ENCODE results near the gene ANKRD12.

The ANKRD12 gene

GRCh38 chr18:9189491-9189890 lies 52.9 kb downstream of the ANKRD12 start:
- DNase-seq: no peak

GRCh38 chr18:9191658-9192256 lies 55.2 kb downstream of the ANKRD12 start:
- DNase-seq: no peak

GRCh38 chr18:9193031-9193430 lies 56.5 kb downstream of the ANKRD12 start:
- DNase-seq: no peak

- no peak for DNase-seq
Observed at GRCh38 chr18:9196568-9196967, 60.0 kb downstream of the ANKRD12 start.

GRCh38 chr18:9199681-9200080 lies 63.1 kb downstream of the ANKRD12 start:
- no peak for DNase-seq

- DNase-seq: no peak
Observed at GRCh38 chr18:9201224-9201623, 64.6 kb downstream of the ANKRD12 start.

- DNase-seq: no peak
Observed at GRCh38 chr18:9204659-9205058, 68.1 kb downstream of the ANKRD12 start.

- DNase-seq: no peak
Observed at GRCh38 chr18:9206421-9206820, 69.8 kb downstream of the ANKRD12 start.

GRCh38 chr18:9209279-9209678 lies 72.7 kb downstream of the ANKRD12 start:
- DNase-seq: no peak

- no peak for DNase-seq
Observed at GRCh38 chr18:9210966-9211365, 74.4 kb downstream of the ANKRD12 start.

GRCh38 chr18:9211955-9212354 lies 75.4 kb downstream of the ANKRD12 start:
- no peak for DNase-seq

GRCh38 chr18:9215221-9215933 lies 78.8 kb downstream of the ANKRD12 start:
- DNase-seq: no peak

- no peak for DNase-seq
Observed at GRCh38 chr18:9216459-9216858, 79.9 kb downstream of the ANKRD12 start.

- DNase-seq: no peak
Observed at GRCh38 chr18:9217743-9218451, 81.3 kb downstream of the ANKRD12 start.

- DNase-seq: no peak
Observed at GRCh38 chr18:9221040-9221439, 84.5 kb downstream of the ANKRD12 start.

GRCh38 chr18:9221661-9222060 lies 85.1 kb downstream of the ANKRD12 start:
- DNase-seq: no peak

GRCh38 chr18:9223356-9223755 lies 86.8 kb downstream of the ANKRD12 start:
- no peak for DNase-seq

GRCh38 chr18:9226463-9226862 lies 89.9 kb downstream of the ANKRD12 start:
- DNase-seq: no peak

- no peak for DNase-seq
Observed at GRCh38 chr18:9231852-9232486, 95.4 kb downstream of the ANKRD12 start.

- DNase-seq: no peak
Observed at GRCh38 chr18:9232977-9233376, 96.4 kb downstream of the ANKRD12 start.

GRCh38 chr18:9233771-9234440 lies 97.3 kb downstream of the ANKRD12 start:
- DNase-seq: no peak

- no peak for DNase-seq
Observed at GRCh38 chr18:9234528-9234927, 97.9 kb downstream of the ANKRD12 start.

- no peak for DNase-seq
Observed at GRCh38 chr18:9237981-9238380, 101.4 kb downstream of the ANKRD12 start.

Measured in SHP77 treated with DMSO at 0.1 percent for 48 hours (cell line).